ENCODE measurements around the gene NDUFA7.
"Not testable (repeated sequence)": the region's sequence is repeated elsewhere in the genome, so short reads cannot be mapped to it uniquely, and the experiment has no call there.

- not testable (repeated sequence) for TF ChIP-seq CTCF (conservative IDR thresholded peaks at IDR 0.05; ENCODE audit: low read depth, low read length); EZH2 (IDR thresholded peaks at IDR 0.05; ENCODE audit: borderline replicate concordance, low read depth, low read length, poor library complexity, severe bottlenecking)
Observed at GRCh38 chr19:8341504-8341903, 20.3 kb upstream of the NDUFA7 start.
